Neuronal stem cell (in vitro differentiated cells): ENCODE measurements around the gene PCDHGC5.

Source experiments
- DNase-seq: peaks from one replicate; pipeline ENCODE4 v3.0.0-alpha.2; 2013; ENCODE audit warnings: low spot score
- H2AFZ ChIP-seq: one replicate; pipeline ENCODE4 v1.6.1; 2013; ENCODE audit warnings: mild to moderate bottlenecking, low read length, inconsistent platforms
- H2AK5ac ChIP-seq: 2 replicates; pipeline ENCODE4 v1.6.1; 2013; ENCODE audit warnings: low read depth, mild to moderate bottlenecking, inconsistent platforms, low read length, moderate library complexity, mixed read lengths
- H2BK120ac ChIP-seq: 2 replicates; pipeline ENCODE4 v1.6.1; 2013; ENCODE audit warnings: low read depth, mild to moderate bottlenecking, inconsistent platforms, low read length, moderate library complexity, mixed read lengths
- H2BK12ac ChIP-seq: one replicate; pipeline ENCODE4 v1.6.1; 2013; ENCODE audit warnings: low read length, inconsistent platforms
- H2BK15ac ChIP-seq: 2 replicates; pipeline ENCODE4 v1.6.1; 2013; ENCODE audit warnings: mild to moderate bottlenecking, low read length, inconsistent platforms, mixed read lengths
- H2BK5ac ChIP-seq: one replicate; pipeline ENCODE4 v1.6.1; 2013; ENCODE audit warnings: inconsistent platforms, mild to moderate bottlenecking, low read length, moderate library complexity
- H3K14ac ChIP-seq: one replicate; pipeline ENCODE4 v1.6.1; 2013; ENCODE audit warnings: low read length, inconsistent platforms
- H3K18ac ChIP-seq: 2 replicates; pipeline ENCODE4 v1.6.1; 2013; ENCODE audit warnings: low read length, inconsistent platforms
- H3K23ac ChIP-seq: 2 replicates; pipeline ENCODE4 v1.6.1; 2013; ENCODE audit warnings: low read depth, mild to moderate bottlenecking, mixed read lengths, low read length, inconsistent platforms; ENCODE audit not compliant: poor library complexity
- H3K27ac ChIP-seq: replicated peaks from 3 replicates; pipeline ENCODE4 v1.5.1; 2013; ENCODE audit warnings: low read length, inconsistent platforms
- H3K27me3 ChIP-seq, 3 experiments: 2 replicates each; pipeline ENCODE4 v1.6.1; 2013; ENCODE audit warnings: low read length in 3 of 3, mild to moderate bottlenecking in 2 of 3, inconsistent platforms in 1 of 3, low read depth in 1 of 3, mixed read lengths in 1 of 3, moderate library complexity in 1 of 3; ENCODE audit not compliant: control insufficient read depth in 3 of 3, insufficient read depth in 3 of 3
- H3K36me3 ChIP-seq, 2 donors: replicated peaks in 1 of 2; 2 replicates each; pipeline ENCODE4 v1.6.1; 2013; ENCODE audit warnings: low read length in 2 of 2; ENCODE audit not compliant: control insufficient read depth in 2 of 2, insufficient read depth in 2 of 2
- H3K4ac ChIP-seq: 2 replicates; pipeline ENCODE4 v1.6.1; 2013; ENCODE audit warnings: inconsistent platforms, mild to moderate bottlenecking, low read length, moderate library complexity
- H3K4me1 ChIP-seq, 2 donors: 1 replicate in 1 of 2; 2 replicates in 1 of 2; pipeline ENCODE4 v1.6.1; 2013; ENCODE audit warnings: low read length in 2 of 2, low read depth in 1 of 2; ENCODE audit not compliant: control insufficient read depth in 2 of 2, insufficient read depth in 1 of 2
- H3K4me2 ChIP-seq: one replicate; pipeline ENCODE4 v1.6.1; 2013; ENCODE audit warnings: mild to moderate bottlenecking, low read length, inconsistent platforms; ENCODE audit not compliant: insufficient read depth, poor library complexity, severe bottlenecking
- H3K4me3 ChIP-seq, 2 donors: 2 replicates each; pipeline ENCODE4 v1.5.1; 2013; ENCODE audit warnings: low read length in 2 of 2, mild to moderate bottlenecking in 2 of 2, inconsistent platforms in 1 of 2, moderate library complexity in 1 of 2
- H3K79me1 ChIP-seq: one replicate; pipeline ENCODE4 v1.6.1; 2013; ENCODE audit warnings: low read depth, mild to moderate bottlenecking, inconsistent platforms, low read length, moderate library complexity
- H3K9ac ChIP-seq: one replicate; pipeline ENCODE4 v1.6.1; 2013; ENCODE audit warnings: mild to moderate bottlenecking, low read depth, low read length, inconsistent platforms; ENCODE audit not compliant: poor library complexity
- H3K9me3 ChIP-seq, 2 donors: replicated peaks in 1 of 2; 2 replicates each; pipeline versions ENCODE3 to v1.6.1; 2013; ENCODE audit warnings: low read length in 2 of 2, mild to moderate bottlenecking in 2 of 2, inconsistent platforms in 1 of 2, low read depth in 1 of 2, mixed read lengths in 1 of 2, moderate library complexity in 1 of 2; ENCODE audit not compliant: control insufficient read depth in 2 of 2, insufficient read depth in 1 of 2
- H4K8ac ChIP-seq: one replicate; pipeline ENCODE4 v1.6.1; 2013; ENCODE audit warnings: low read depth, mild to moderate bottlenecking, inconsistent platforms, low read length, moderate library complexity
- H4K91ac ChIP-seq: one replicate; pipeline ENCODE4 v1.6.1; 2013; ENCODE audit warnings: low read length, low read depth, mild to moderate bottlenecking, inconsistent platforms; ENCODE audit not compliant: poor library complexity
- WGBS, 2 donors: extraction: QIAGEN DNeasy Blood & Tissue Kit; methylation state at CpG; one replicate each; pipeline ENCODE4 v1.1.7; 2013; ENCODE audit warnings: missing lambda C conversion rate in 2 of 2, mixed read lengths in 1 of 2; ENCODE audit not compliant: insufficient read length in 2 of 2, insufficient replicate concordance in 1 of 2; ENCODE audit errors: extremely low coverage in 2 of 2; 5-methylcytosine and 5-hydroxymethylcytosine counted together

The PCDHGC5 gene

DNA sequence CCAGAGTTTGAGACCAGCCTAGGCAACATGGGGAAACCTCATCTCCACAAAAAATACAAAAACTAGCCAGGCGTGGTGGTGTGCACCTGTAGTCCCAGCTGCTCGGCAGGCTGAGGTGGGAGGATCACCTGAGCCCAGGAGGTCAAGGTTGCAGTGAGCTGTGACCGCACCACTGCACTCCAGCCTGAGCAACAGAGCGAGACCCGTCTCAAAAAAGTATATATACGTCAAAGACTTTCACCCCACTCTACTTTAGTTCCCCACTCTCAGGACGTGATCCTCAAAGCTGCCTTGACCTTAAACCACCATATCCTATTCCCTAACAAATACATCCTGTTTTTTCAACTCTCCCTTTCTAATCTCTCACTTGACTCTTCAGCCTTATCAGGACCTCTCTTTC is 41.0 kb downstream of the PCDHGC5 start:
- H3K27me3 ChIP-seq = no peaks in the 10 kb centered on the region

DNA sequence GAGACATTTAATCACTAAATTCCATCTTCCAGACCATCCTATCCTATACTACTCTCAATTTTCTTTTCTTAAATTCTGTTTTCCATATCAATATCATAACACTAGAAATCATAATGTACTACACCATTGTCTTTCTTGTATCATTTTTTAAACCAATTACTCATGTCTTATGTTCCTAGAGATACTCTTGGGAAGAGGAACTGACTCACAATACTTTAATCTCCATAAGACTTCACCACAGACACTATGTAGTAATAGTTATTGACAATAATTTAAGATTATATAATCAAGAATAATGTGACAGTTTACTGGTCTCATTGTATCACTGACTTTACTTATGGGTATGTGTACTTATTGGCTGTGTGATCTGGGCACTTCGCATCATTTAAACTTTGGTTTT is 43.8 kb downstream of the PCDHGC5 start:
- no peak for DNase-seq
- Histone ChIP-seq H2AK5ac (no peak overlapping the region), H3K9ac (no peak overlapping the region), H2BK5ac (no peak overlapping the region), H2BK15ac (no peak overlapping the region), H3K27me3 (no peaks in the 10 kb centered on the region), H4K91ac (no peak overlapping the region), H3K4me1 (peaks cover 2 to 3% of the 10 kb centered on the region in 2 donors), H3K14ac (no peak overlapping the region), H3K79me1 (no peaks in the 10 kb centered on the region), H3K4me3 (no peak overlapping the region), H3K4ac (no peak overlapping the region), H3K4me2 (no peak overlapping the region), H2BK120ac (no peak overlapping the region), H3K9me3 (peaks cover 0 to 4% of the 10 kb centered on the region in 2 donors), H2BK12ac (no peak overlapping the region), H2AFZ (no peak overlapping the region), H4K8ac (no peak overlapping the region), H3K27ac (no peak overlapping the region), H3K23ac (no peak overlapping the region), H3K18ac (no peak overlapping the region), H3K36me3 (peaks cover 10 to 64% of the 10 kb centered on the region in 2 donors)
- no CpG with 5 or more reads among the region's 1 CpG for WGBS, 2 donors

More for the DNA sequence above, 41.0 kb downstream of the PCDHGC5 start:
- no peak overlapping the region for H2BK12ac ChIP-seq
- H3K9ac ChIP-seq = no peak overlapping the region
- no peak overlapping the region for H2BK15ac ChIP-seq
- no peak overlapping the region for H3K14ac ChIP-seq
- H2AFZ ChIP-seq = no peak overlapping the region
- no peak overlapping the region for H3K4me2 ChIP-seq
- no peaks in the 10 kb centered on the region for H3K79me1 ChIP-seq
- no peak overlapping the region for H3K4me3 ChIP-seq
- no peak overlapping the region for H4K8ac ChIP-seq
- no CpG with 5 or more reads among the region's 7 CpGs for WGBS, 2 donors
- peaks cover 16 to 88% of the 10 kb centered on the region in 2 donors for H3K36me3 ChIP-seq
- H3K9me3 ChIP-seq = peaks cover 0 to 4% of the 10 kb centered on the region in 2 donors
- H3K18ac ChIP-seq = no peak overlapping the region
- H3K27ac ChIP-seq = no peak overlapping the region
- DNase-seq = no peak
- no peak overlapping the region for H2BK120ac ChIP-seq
- H3K4me1 ChIP-seq = peaks cover 7 to 9% of the 10 kb centered on the region in 2 donors
- no peak overlapping the region for H2AK5ac ChIP-seq
- H3K23ac ChIP-seq = no peak overlapping the region
- H4K91ac ChIP-seq = no peak overlapping the region
- no peak overlapping the region for H2BK5ac ChIP-seq
- H3K4ac ChIP-seq = no peak overlapping the region

DNA sequence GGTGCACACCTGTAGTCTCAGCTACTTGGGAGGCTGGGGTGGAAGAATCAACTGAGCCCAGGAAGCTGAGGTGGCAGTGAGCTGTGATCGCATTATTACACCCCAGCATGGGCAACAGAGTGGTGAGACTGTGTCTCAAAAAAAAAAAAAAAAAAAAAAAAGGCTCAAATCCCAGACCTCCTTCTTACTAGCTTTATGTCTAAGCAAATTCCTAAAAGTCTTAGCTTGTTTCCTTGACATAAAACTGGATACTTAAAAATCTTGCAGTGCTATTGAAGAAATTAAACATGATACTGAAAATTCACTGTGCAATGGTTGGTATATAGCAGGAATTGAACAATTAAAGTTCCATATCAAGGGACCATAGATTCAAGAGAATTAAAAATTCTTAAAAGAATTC is 45.0 kb downstream of the PCDHGC5 start:
- no peak overlapping the region for H4K8ac ChIP-seq
- no peak overlapping the region for H3K14ac ChIP-seq
- H2BK120ac ChIP-seq = no peak overlapping the region
- no peak overlapping the region for H4K91ac ChIP-seq
- H3K4ac ChIP-seq = no peak overlapping the region
- no peak overlapping the region for H2BK15ac ChIP-seq
- H3K18ac ChIP-seq = no peak overlapping the region
- H2AFZ ChIP-seq = no peak overlapping the region
- peaks cover 3 to 52% of the 10 kb centered on the region in 2 donors for H3K36me3 ChIP-seq
- no peak overlapping the region for H3K9ac ChIP-seq
- H3K27me3 ChIP-seq = no peaks in the 10 kb centered on the region
- no peak overlapping the region for H3K23ac ChIP-seq
- H3K4me1 ChIP-seq = peaks cover 2 to 3% of the 10 kb centered on the region in 2 donors
- no peak overlapping the region for H3K4me3 ChIP-seq
- H2BK12ac ChIP-seq = no peak overlapping the region
- H3K79me1 ChIP-seq = no peaks in the 10 kb centered on the region
- no peak overlapping the region for H2BK5ac ChIP-seq
- H2AK5ac ChIP-seq = no peak overlapping the region
- H3K9me3 ChIP-seq = peaks cover 0 to 4% of the 10 kb centered on the region in 2 donors
- no CpG with 5 or more reads among the region's 1 CpG for WGBS, 2 donors
- H3K27ac ChIP-seq = no peak overlapping the region
- no peak overlapping the region for H3K4me2 ChIP-seq
- no peak for DNase-seq

DNA sequence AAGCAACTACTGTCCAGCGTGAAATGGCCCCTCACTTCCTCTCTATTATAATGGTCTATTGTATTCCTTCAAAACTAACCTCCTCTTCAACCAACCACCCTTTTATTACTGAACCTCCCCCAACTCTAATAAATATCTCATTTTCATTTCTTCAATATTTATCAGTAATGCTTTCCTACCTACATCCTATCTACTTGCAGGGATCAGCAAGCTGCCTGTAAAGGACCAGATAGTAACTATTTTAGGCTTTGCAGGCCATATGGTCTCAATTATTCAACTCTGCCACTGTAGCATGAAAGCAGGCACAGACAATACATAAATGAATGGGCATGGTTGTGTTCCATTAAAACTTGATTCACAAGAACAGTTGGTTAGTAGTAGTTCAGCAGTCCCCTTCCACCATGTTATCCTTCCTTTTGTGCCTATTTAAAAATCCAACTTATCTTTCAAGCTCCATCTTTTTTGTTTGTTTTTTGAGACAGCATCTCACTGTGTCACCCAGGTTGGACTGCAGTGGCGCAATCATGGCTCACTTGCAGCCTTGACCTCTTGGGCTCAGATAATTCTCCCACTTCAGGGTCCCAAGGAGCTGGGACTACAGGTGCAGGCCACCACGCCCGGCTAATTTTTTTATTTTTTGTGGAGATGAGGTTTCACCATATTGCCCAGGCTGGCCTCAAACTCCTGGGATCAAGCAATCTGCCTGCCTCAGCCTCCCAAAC is 45.8 kb downstream of the PCDHGC5 start:
- Histone ChIP-seq H3K79me1 (no peaks in the 10 kb centered on the region), H3K4me1 (peaks cover 2 to 3% of the 10 kb centered on the region in 2 donors), H2BK120ac (no peak overlapping the region), H2BK15ac (no peak overlapping the region), H3K4ac (no peak overlapping the region), H4K91ac (no peak overlapping the region), H2AFZ (no peak overlapping the region), H4K8ac (no peak overlapping the region), H3K27ac (peak overlapping the region; percentile 14), H2AK5ac (no peak overlapping the region), H3K4me2 (no peak overlapping the region), H2BK5ac (no peak overlapping the region), H3K14ac (no peak overlapping the region), H2BK12ac (no peak overlapping the region), H3K9me3 (peaks cover 0 to 4% of the 10 kb centered on the region in 2 donors), H3K18ac (no peak overlapping the region), H3K23ac (no peak overlapping the region), H3K4me3 (no peak overlapping the region), H3K9ac (no peak overlapping the region), H3K27me3 (no peaks in the 10 kb centered on the region), H3K36me3 (peaks cover 0 to 45% of the 10 kb centered on the region in 2 donors)
- WGBS, 2 donors = no CpG with 5 or more reads among the region's 4 CpGs
- no peak for DNase-seq
